Subcutaneous adipose tissue (tissue), 4 donors: ENCODE data around the gene THBS3. TPM values are rescaled to one million over a fixed set of nuclear protein-coding genes. Genes with fewer than 3 reads are reported as not detected.

Experiments used
- total RNA-seq, 4 donors: library from RNA; depleted of rRNA; stranded (reverse); fragments of >200 nt; gene quantifications; one replicate each; pipeline ENCODE4 v1.1.0, GENCODE V29; 2016
- TF ChIP-seq, protein P1 (sequence below): fragments of 450-650 bp; IDR thresholded peaks from one replicate; pipeline ENCODE4 v1.5.1; 2016; ENCODE audit warnings: low read depth, mild to moderate bottlenecking, control low read depth, antibody characterized with exemption, moderate library complexity

The THBS3 gene
- total RNA-seq, 4 donors from 2014 or later = 8.8 to 21.1 (median 15.6) TPM

DNA sequence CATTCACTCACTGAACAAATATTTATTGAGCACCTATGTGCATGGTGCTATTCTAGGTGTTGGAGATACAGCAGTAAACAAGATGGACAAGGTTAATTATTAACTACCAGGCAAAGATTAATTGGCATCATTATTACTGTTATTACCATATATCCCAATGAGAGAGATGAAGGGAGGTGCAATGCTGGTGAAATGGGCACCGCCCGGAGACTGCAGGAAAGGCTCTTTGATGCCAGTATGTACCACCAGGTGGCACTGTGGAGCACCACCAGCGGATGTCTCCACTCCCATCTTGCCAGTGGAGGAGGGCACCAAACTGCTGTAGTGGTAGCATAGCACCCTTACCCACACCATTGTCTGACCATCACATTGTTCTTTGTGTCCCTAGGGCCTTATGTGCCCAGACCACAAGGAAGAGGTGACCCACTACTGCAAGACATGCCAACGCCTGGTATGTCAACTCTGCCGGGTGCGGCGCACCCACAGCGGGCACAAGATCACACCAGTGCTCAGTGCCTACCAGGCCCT is 31.1 kb downstream of the THBS3 start:
- TF ChIP-seq, protein P1, sequence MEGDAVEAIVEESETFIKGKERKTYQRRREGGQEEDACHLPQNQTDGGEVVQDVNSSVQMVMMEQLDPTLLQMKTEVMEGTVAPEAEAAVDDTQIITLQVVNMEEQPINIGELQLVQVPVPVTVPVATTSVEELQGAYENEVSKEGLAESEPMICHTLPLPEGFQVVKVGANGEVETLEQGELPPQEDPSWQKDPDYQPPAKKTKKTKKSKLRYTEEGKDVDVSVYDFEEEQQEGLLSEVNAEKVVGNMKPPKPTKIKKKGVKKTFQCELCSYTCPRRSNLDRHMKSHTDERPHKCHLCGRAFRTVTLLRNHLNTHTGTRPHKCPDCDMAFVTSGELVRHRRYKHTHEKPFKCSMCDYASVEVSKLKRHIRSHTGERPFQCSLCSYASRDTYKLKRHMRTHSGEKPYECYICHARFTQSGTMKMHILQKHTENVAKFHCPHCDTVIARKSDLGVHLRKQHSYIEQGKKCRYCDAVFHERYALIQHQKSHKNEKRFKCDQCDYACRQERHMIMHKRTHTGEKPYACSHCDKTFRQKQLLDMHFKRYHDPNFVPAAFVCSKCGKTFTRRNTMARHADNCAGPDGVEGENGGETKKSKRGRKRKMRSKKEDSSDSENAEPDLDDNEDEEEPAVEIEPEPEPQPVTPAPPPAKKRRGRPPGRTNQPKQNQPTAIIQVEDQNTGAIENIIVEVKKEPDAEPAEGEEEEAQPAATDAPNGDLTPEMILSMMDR = no peak

- TF ChIP-seq, protein P1 = no peak
Measured at GRCh38 chr1:155175927-155176371, 31.7 kb downstream of the THBS3 start.

DNA sequence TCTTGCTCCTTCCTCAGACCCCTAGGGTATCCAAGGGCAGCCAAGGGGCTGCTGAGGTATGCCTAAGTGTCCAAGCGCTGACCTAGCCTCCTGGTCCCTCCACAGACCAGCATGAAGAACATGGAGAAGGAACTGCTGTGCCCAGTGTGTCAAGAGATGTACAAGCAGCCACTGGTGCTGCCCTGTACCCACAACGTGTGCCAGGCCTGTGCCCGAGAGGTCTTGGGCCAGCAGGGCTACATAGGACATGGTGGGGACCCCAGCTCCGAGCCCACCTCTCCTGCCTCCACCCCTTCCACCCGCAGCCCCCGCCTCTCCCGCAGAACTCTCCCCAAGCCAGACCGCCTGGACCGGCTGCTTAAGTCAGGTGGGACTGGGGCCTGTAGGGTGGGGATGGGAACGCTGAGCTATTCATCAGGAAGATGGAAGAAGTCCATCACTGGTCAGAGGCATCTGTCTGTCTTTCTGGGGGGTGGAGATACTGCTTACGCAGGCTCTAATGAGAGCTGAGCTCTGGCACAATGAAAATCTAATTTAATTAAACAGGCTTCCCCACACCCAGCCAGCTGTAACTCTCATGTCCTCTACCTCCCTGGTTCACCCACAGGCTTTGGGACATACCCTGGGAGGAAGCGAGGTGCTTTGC is 32.3 kb downstream of the THBS3 start:
- TF ChIP-seq, protein P1 = no peak

GRCh38 chr1:155174324-155175280 is 33.1 kb downstream of the THBS3 start:
- TF ChIP-seq, protein P1 = no peak

- TF ChIP-seq, protein P1 = no peak
Measured at GRCh38 chr1:155173478-155174323, 34.0 kb downstream of the THBS3 start, which contains the start of gene TRIM46. TSS of gene TRIM46 (plus strand) at chr1:155173849. CDS start at chr1:155173967, 118 bp downstream.

GRCh38 chr1:155172732-155173477 is 34.8 kb downstream of the THBS3 start, which contains the start of gene KRTCAP2:
TSS of gene KRTCAP2 (minus strand) at chr1:155173304. CDS start at chr1:155173224, 80 bp downstream.
- TF ChIP-seq, protein P1 = no peak
